ENCODE measurements around the gene NRG4.
"Not testable (repeated sequence)": the region's sequence is repeated elsewhere in the genome, so short reads cannot be mapped to it uniquely, and the experiment has no call there.

Gene NRG4

GRCh38 chr15:76035593-76035992 lies 23.4 kb upstream of the NRG4 start:
- no peaks in the 10 kb centered on the region for H3K9me3 ChIP-seq (ENCODE audit: control insufficient read depth, low read length)
- no peaks in the 10 kb centered on the region for H3K27me3 ChIP-seq (ENCODE audit: control insufficient read depth, insufficient read depth, low read length, poor library complexity, severe bottlenecking)
- H3K27ac ChIP-seq (ENCODE audit: insufficient read depth, low read depth, low read length, poor library complexity, severe bottlenecking) = no peak overlapping the region
- H3K4me3 ChIP-seq (ENCODE audit: insufficient read depth, low read depth, low read length) = no peak overlapping the region
- H3K36me3 ChIP-seq (ENCODE audit: control insufficient read depth, insufficient read depth, low read length) = no peaks in the 10 kb centered on the region
- H3K4me1 ChIP-seq (ENCODE audit: control insufficient read depth, insufficient read depth, low read length) = peaks cover 15% of the 10 kb centered on the region
- 7 to 14% methylated on average over 3 of the region's 3 CpGs for WGBS, 2 experiments

DNA sequence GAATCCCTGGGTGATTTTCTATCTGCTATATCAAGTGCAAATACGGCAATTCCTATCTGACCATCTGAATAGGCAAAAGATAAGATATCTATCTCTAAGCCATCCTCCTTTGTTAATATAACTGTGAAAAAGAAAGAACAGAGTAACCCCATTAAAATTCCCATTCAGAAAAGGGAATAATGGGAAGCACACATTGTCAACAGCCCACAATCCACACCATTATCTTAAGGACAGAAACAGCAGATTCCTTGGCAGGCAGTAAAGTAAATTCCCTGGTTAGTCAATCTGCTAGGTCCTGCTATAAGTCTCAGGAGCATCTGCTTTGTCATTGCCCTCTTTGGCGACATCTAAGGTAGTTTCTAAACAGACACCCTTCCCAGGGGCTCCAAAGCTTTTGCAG lies 21.9 kb upstream of the NRG4 start:
- Histone ChIP-seq H3K27me3 (ENCODE audit: control insufficient read depth, insufficient read depth, low read length, poor library complexity, severe bottlenecking) (no peaks in the 10 kb centered on the region), H3K4me3 (ENCODE audit: insufficient read depth, low read depth, low read length) (no peak overlapping the region), H3K27ac (ENCODE audit: insufficient read depth, low read depth, low read length, poor library complexity, severe bottlenecking) (no peak overlapping the region), H3K36me3 (ENCODE audit: control insufficient read depth, insufficient read depth, low read length) (no peaks in the 10 kb centered on the region), H3K4me1 (ENCODE audit: control insufficient read depth, insufficient read depth, low read length) (peaks cover 15% of the 10 kb centered on the region), H3K9me3 (ENCODE audit: control insufficient read depth, low read length) (no peaks in the 10 kb centered on the region)
- WGBS, 2 experiments = 76 to 91% methylated on average over 2 of the region's 2 CpGs

DNA sequence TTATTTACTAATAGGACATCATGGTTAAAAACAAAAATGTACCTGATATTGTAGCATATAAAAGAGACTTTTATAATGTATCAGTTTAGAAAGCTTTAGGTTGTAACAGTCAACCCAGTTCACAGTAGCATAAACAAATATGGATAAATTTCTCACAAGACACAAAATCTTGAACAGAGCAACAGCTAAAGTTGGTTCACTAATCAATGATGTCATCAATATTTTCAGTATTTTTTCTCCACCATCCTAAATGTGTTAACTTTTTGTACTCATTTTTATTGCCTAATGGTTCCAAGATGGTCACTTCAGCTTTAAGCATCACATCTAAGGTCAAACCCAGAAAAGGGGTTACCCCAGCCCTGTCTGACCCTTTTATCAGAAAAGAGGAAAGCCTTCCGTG lies 21.2 kb upstream of the NRG4 start:
- no peaks in the 10 kb centered on the region for H3K27me3 ChIP-seq (ENCODE audit: control insufficient read depth, insufficient read depth, low read length, poor library complexity, severe bottlenecking)
- no peaks in the 10 kb centered on the region for H3K9me3 ChIP-seq (ENCODE audit: control insufficient read depth, low read length)
- WGBS, 2 experiments = 100% methylated on average over 1 of the region's 1 CpG
- no peaks in the 10 kb centered on the region for H3K36me3 ChIP-seq (ENCODE audit: control insufficient read depth, insufficient read depth, low read length)
- peaks cover 15% of the 10 kb centered on the region for H3K4me1 ChIP-seq (ENCODE audit: control insufficient read depth, insufficient read depth, low read length)
- no peak overlapping the region for H3K4me3 ChIP-seq (ENCODE audit: insufficient read depth, low read depth, low read length)
- H3K27ac ChIP-seq (ENCODE audit: insufficient read depth, low read depth, low read length, poor library complexity, severe bottlenecking) = no peak overlapping the region

DNA sequence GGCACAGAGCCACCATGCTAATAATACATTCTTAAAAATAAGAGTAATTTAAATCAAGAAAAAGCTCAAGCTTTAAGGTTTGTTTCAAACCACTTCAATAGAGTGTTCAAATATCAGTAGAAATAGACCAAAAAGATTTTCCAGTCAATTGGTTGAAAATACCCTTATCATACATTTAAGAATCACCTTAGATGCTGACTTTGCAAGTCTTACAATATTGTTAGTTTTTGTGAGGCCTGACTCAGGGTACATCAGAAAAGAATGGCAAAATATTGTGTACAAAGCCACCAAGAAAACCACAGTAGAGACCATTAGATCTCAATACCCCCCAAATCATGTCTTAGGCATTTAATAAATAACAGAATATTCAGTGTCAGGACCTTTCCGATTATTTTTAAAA lies 19.8 kb upstream of the NRG4 start:
- WGBS, 2 experiments = 88% methylated on average over 1 of the region's 1 CpG; no CpG with 5 or more reads in 1 of the 2 experiments
- no peaks in the 10 kb centered on the region for H3K9me3 ChIP-seq (ENCODE audit: control insufficient read depth, low read length)
- no peaks in the 10 kb centered on the region for H3K36me3 ChIP-seq (ENCODE audit: control insufficient read depth, insufficient read depth, low read length)
- no peaks in the 10 kb centered on the region for H3K27me3 ChIP-seq (ENCODE audit: control insufficient read depth, insufficient read depth, low read length, poor library complexity, severe bottlenecking)
- H3K4me1 ChIP-seq (ENCODE audit: control insufficient read depth, insufficient read depth, low read length) = peaks cover 15% of the 10 kb centered on the region
- H3K4me3 ChIP-seq (ENCODE audit: insufficient read depth, low read depth, low read length) = no peak overlapping the region
- no peak overlapping the region for H3K27ac ChIP-seq (ENCODE audit: insufficient read depth, low read depth, low read length, poor library complexity, severe bottlenecking)

- Histone ChIP-seq H3K27ac (ENCODE audit: insufficient read depth, low read depth, low read length, poor library complexity, severe bottlenecking) (no peak overlapping the region), H3K27me3 (ENCODE audit: control insufficient read depth, insufficient read depth, low read length, poor library complexity, severe bottlenecking) (no peaks in the 10 kb centered on the region), H3K36me3 (ENCODE audit: control insufficient read depth, insufficient read depth, low read length) (no peaks in the 10 kb centered on the region), H3K4me3 (ENCODE audit: insufficient read depth, low read depth, low read length) (no peak overlapping the region), H3K4me1 (ENCODE audit: control insufficient read depth, insufficient read depth, low read length) (peaks cover 4% of the 10 kb centered on the region), H3K9me3 (ENCODE audit: control insufficient read depth, low read length) (no peaks in the 10 kb centered on the region)
- WGBS, 2 experiments = 88 to 92% methylated on average over 4 of the region's 4 CpGs
These were observed 12.0 kb upstream of the NRG4 start for GRCh38 chr15:76024021-76024768.

- H3K9me3 ChIP-seq (ENCODE audit: control insufficient read depth, low read length); H3K36me3 ChIP-seq (ENCODE audit: control insufficient read depth, insufficient read depth, low read length); H3K27me3 ChIP-seq (ENCODE audit: control insufficient read depth, insufficient read depth, low read length, poor library complexity, severe bottlenecking); H3K27ac ChIP-seq (ENCODE audit: insufficient read depth, low read depth, low read length, poor library complexity, severe bottlenecking); H3K4me3 ChIP-seq (ENCODE audit: insufficient read depth, low read depth, low read length); H3K4me1 ChIP-seq (ENCODE audit: control insufficient read depth, insufficient read depth, low read length): not testable (repeated sequence)
- WGBS, 2 experiments = 94 to 98% methylated on average over 3 to 4 of the region's 4 CpGs
These were observed 1.2 kb upstream of the NRG4 start for GRCh38 chr15:76013470-76013869.

DNA sequence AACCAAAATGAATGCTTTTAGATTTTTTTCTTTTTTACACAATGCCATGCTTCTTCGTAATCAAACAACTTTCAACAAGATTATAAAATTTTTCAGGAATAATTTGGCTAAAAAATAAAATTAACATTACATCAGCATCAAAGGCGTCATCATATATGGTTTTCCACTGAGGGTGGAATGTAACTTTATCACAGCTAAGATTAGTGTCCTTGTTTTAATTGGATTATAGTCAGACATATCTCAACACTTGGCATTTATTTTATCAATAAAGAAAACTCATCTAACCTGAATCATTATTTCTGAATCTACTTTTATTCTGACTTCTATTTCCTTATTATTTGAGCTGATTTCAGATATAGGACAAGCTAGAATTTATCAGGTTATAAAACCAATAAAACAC lies 1.6 kb downstream of the NRG4 start:
- Histone ChIP-seq H3K4me1 (ENCODE audit: control insufficient read depth, insufficient read depth, low read length) (no peaks in the 10 kb centered on the region), H3K27me3 (ENCODE audit: control insufficient read depth, insufficient read depth, low read length, poor library complexity, severe bottlenecking) (no peaks in the 10 kb centered on the region), H3K36me3 (ENCODE audit: control insufficient read depth, insufficient read depth, low read length) (no peaks in the 10 kb centered on the region), H3K9me3 (ENCODE audit: control insufficient read depth, low read length) (no peaks in the 10 kb centered on the region), H3K27ac (ENCODE audit: insufficient read depth, low read depth, low read length, poor library complexity, severe bottlenecking) (no peak overlapping the region), H3K4me3 (ENCODE audit: insufficient read depth, low read depth, low read length) (no peak overlapping the region)
- 100% methylated on average over 1 of the region's 2 CpGs; no CpG with 5 or more reads in 1 of the 2 experiments for WGBS, 2 experiments

DNA sequence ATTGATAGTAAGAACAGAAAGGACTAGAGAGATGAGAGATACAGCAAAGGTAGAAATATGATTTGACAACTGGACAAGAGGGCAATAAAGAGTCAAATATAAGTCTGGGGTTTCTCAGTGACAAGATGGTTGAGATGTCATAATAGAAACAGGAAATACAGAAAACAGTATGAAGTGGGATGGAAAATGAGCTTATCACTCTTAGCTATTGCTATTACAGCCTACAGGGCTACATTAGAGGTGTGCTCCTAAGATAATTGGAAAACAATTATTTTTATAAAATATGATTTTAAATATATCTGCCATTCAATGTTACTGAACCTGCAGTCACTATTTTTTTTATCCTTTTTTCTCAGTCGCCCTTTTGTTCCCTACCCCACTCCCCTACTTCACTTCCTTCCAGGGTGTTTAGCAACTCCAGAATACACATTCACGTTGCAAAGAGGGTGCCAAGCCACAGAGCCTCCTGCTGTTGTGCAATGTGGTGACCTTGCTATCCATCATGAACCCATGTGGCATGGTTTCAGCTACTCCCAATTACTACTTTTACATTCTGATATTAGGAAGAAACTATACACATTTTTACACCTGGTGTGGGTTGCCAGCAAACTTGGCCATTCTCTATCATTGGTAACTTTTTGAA lies 6.0 kb downstream of the NRG4 start:
- H3K36me3 ChIP-seq (ENCODE audit: control insufficient read depth, insufficient read depth, low read length) = no peaks in the 10 kb centered on the region
- H3K4me1 ChIP-seq (ENCODE audit: control insufficient read depth, insufficient read depth, low read length) = no peaks in the 10 kb centered on the region
- WGBS, 2 experiments = 67 to 72% methylated on average over 2 of the region's 2 CpGs
- H3K4me3 ChIP-seq (ENCODE audit: insufficient read depth, low read depth, low read length) = no peak overlapping the region
- H3K9me3 ChIP-seq (ENCODE audit: control insufficient read depth, low read length) = no peaks in the 10 kb centered on the region
- no peaks in the 10 kb centered on the region for H3K27me3 ChIP-seq (ENCODE audit: control insufficient read depth, insufficient read depth, low read length, poor library complexity, severe bottlenecking)
- no peak overlapping the region for H3K27ac ChIP-seq (ENCODE audit: insufficient read depth, low read depth, low read length, poor library complexity, severe bottlenecking)

DNA sequence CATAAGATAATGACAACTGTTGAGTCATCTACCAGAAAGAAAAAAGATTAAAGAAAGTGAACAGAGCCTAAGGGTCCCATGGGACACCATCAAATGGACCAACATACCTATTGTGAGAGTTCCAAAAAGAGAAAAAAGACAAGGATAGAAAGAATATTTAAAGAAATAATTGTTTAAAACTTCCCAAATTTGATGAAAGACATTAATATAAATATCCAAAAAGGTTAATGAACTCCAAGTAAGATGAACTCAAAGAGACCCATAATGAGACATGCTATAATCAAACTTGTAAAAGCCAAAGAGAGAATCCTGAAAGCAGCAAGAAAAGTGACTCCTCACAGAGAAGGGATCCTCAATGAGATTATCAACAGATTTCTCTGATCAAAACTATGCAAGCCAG lies 8.9 kb downstream of the NRG4 start:
- no peak overlapping the region for H3K27ac ChIP-seq (ENCODE audit: insufficient read depth, low read depth, low read length, poor library complexity, severe bottlenecking)
- H3K4me3 ChIP-seq (ENCODE audit: insufficient read depth, low read depth, low read length) = no peak overlapping the region
- H3K36me3 ChIP-seq (ENCODE audit: control insufficient read depth, insufficient read depth, low read length) = no peaks in the 10 kb centered on the region
- no peaks in the 10 kb centered on the region for H3K9me3 ChIP-seq (ENCODE audit: control insufficient read depth, low read length)
- no peaks in the 10 kb centered on the region for H3K4me1 ChIP-seq (ENCODE audit: control insufficient read depth, insufficient read depth, low read length)
- no peaks in the 10 kb centered on the region for H3K27me3 ChIP-seq (ENCODE audit: control insufficient read depth, insufficient read depth, low read length, poor library complexity, severe bottlenecking)

DNA sequence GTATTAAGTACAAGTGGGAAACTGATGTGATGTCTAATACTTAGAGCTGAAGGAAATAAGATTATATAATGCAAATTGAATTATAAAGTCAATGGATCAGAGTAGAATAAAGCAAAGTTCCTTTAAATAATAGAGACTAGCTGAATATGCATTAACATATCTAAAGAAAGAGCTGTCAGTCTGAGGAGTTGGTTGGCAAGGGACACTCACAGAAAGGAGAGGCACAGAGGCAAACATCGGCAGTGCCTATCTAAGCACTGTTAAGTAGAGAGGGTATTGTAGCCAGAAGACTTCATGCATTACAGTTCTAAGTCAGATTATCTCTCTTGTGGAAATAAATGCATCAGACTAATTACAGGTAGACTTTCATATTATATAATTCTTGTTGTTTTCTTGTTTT lies 16.6 kb downstream of the NRG4 start:
- WGBS, 2 experiments = 64 to 81% methylated on average over 1 of the region's 1 CpG
- H3K27me3 ChIP-seq (ENCODE audit: control insufficient read depth, insufficient read depth, low read length, poor library complexity, severe bottlenecking) = no peaks in the 10 kb centered on the region
- no peaks in the 10 kb centered on the region for H3K36me3 ChIP-seq (ENCODE audit: control insufficient read depth, insufficient read depth, low read length)
- no peaks in the 10 kb centered on the region for H3K9me3 ChIP-seq (ENCODE audit: control insufficient read depth, low read length)
- H3K27ac ChIP-seq (ENCODE audit: insufficient read depth, low read depth, low read length, poor library complexity, severe bottlenecking) = no peak overlapping the region
- H3K4me3 ChIP-seq (ENCODE audit: insufficient read depth, low read depth, low read length) = no peak overlapping the region
- H3K4me1 ChIP-seq (ENCODE audit: control insufficient read depth, insufficient read depth, low read length) = no peaks in the 10 kb centered on the region
